Fibroblast of villous mesenchyme (primary cell): Measurements from ENCODE around the gene HACD3. TPM values are rescaled to one million over a fixed set of nuclear protein-coding genes. Genes with fewer than 3 reads are reported as not detected.

Experiments
- DNase-seq: peaks from one replicate; pipeline ENCODE4 v3.0.0-alpha.2; 2010; ENCODE audit warnings: low read depth
- H3K4me3 ChIP-seq: 2 replicates; pipeline ENCODE4 v1.5.1; 2011; ENCODE audit warnings: low read depth, mild to moderate bottlenecking, low read length
- total RNA-seq: library from RNA; depleted of rRNA; stranded (reverse); fragments of >200 nt; gene quantifications from 2 replicates; pipeline ENCODE4 v1.2.3, GENCODE V29; 2012
- TF ChIP-seq, protein P1 (sequence below): IDR thresholded peaks from 2 replicates; pipeline ENCODE4 v1.5.1; 2012; ENCODE audit warnings: low read depth, mild to moderate bottlenecking, low read length; ENCODE audit not compliant: insufficient read depth

HACD3 gene
- total RNA-seq, 1 donor = 92.0 TPM

DNA sequence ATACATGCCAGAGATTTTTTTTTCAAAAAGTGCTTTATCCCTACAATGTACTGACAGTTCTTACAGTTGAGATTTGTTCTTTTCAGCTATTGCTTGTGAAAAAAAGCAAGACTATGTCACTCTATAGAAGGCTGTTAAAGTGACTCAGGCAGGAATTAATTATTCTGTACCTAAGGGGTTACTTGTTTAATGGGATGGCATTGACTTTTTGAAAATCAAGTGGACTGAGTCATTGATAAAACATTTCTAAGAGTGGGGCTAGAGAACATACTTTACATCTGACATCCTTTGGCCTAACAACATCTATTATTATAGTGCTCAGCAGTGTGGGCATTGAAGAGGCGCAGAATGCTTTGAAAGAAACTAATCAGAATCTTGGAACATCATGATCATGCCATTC is 46.4 kb downstream of the HACD3 start:
- H3K4me3 ChIP-seq = no peak overlapping the region
- TF ChIP-seq, protein P1, sequence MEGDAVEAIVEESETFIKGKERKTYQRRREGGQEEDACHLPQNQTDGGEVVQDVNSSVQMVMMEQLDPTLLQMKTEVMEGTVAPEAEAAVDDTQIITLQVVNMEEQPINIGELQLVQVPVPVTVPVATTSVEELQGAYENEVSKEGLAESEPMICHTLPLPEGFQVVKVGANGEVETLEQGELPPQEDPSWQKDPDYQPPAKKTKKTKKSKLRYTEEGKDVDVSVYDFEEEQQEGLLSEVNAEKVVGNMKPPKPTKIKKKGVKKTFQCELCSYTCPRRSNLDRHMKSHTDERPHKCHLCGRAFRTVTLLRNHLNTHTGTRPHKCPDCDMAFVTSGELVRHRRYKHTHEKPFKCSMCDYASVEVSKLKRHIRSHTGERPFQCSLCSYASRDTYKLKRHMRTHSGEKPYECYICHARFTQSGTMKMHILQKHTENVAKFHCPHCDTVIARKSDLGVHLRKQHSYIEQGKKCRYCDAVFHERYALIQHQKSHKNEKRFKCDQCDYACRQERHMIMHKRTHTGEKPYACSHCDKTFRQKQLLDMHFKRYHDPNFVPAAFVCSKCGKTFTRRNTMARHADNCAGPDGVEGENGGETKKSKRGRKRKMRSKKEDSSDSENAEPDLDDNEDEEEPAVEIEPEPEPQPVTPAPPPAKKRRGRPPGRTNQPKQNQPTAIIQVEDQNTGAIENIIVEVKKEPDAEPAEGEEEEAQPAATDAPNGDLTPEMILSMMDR = no peak
- peak; percentile 16 for DNase-seq

DNA sequence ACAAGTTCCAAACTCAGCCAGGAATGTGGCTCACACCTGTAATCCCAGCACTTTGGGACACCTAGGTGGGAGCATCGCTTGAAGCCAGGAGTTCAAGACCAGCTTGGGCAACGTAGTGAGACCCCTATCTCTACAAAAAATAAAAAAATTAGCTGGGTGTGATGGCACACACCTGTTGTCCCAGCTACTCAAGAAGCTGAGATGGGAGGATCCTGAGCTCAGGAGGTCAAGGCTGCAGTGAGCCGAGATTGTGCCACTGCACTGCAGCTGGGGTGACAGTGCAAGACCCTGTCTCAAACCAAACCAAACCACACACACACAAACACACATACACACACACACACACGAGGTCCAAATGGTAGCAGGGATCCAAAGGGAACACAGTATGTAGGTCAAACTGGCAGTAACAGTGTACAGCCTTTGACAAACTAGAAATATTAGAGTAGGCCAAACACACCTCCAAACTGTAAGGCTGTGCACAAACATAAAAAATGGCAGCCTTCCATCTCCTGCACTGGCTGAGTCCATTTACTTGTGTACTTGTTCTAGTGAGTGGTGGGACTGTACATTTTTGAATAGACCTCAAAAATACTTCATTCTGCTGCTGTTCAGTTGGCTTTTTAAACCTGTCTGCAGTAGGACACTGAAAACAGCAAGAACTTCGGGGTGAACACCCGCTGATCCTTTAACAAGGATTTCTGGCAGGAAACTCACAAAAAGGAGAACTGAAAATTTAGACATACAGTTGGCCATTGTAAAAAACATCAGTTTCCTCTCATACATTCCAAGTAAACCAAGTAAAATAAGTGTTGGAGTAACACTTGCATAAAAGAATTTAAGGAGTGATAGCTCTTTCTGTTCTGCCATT is 47.1 kb downstream of the HACD3 start:
- H3K4me3 ChIP-seq = no peak overlapping the region
- TF ChIP-seq, protein P1 = no peak
- DNase-seq = no peak

DNA sequence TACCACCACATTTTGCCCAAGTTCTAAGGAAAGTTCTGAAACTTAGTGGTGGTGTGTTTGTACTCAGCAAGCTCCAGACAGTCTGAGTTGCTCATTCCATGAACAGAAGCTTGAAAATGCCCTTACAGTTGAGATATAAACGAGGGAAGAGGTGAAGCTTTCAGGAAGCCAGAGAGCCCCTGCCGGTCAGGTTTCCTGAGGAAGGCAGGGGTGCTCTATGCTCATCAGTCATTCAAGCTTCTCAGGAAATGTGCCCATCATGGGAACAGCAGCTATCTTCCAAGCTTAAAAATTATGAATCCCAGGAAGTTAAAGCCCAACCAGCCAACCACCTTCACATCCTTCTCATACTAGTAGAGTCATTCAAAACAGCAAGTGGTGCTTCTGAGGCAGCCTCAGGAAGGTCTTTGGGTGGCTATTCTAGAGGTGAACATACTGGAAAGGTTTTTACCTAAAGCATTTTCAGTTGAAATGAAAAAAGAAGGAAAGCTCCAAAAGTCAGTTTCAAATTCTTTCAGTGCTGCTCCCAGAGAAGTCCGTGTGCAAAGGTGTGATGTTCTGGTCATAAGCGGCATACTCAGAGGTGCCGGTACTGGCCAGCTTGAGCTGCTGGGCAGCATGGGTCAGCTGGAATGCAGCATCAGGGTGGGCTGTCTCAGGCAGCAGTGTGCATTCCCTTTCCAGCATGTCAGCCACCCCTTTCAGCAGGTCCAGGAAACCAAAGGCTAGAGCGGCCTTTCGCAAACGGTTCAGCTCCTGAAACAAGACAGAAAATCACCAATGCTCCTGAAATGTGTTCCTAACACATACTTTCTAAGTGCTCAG is 48.9 kb downstream of the HACD3 start:
- TF ChIP-seq, protein P1 = no peak
- H3K4me3 ChIP-seq = no peak overlapping the region
- DNase-seq = no peak

DNA sequence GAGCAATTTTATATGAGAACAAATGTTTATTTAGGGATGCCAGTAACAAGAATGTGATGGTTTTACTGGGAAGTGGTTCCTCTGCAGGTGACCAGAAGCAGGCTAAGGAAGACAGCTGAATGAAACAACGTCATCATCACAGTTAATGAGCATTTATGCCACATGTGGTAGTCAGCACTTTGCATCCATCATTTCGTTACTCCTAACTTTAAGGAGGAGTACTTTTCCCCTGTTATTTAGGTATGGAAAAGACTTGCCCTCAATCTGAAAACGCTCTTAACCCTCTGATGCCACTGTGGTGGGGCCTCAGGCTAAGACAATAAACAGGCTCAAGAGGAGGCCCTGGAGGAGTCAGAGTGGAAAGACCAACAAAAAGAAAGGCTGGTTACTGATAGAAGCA is 49.5 kb downstream of the HACD3 start:
- DNase-seq = no peak
- no peak overlapping the region for H3K4me3 ChIP-seq
- TF ChIP-seq, protein P1 = no peak

DNA sequence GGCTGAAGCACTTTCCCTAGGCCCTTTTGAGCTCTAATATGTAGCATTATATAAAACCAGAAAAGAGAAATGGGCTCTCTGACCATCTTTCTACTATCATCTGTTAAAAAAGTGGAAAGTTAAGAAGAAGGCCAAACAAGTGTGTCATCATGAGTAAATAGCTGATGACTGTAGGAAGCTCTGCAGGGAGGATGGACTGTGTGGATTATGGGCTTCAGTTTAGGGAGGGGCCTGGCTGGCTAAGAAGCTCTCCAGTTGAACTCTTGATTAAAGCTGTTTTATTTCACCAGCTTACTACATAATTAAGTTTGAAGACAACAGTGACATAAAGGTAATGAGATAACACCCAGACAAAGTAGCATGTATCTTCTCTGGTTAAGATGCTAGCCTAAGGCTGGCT is 50.0 kb downstream of the HACD3 start:
- DNase-seq = peak; percentile 55
- TF ChIP-seq, protein P1 = no peak
- H3K4me3 ChIP-seq = no peak overlapping the region

DNA sequence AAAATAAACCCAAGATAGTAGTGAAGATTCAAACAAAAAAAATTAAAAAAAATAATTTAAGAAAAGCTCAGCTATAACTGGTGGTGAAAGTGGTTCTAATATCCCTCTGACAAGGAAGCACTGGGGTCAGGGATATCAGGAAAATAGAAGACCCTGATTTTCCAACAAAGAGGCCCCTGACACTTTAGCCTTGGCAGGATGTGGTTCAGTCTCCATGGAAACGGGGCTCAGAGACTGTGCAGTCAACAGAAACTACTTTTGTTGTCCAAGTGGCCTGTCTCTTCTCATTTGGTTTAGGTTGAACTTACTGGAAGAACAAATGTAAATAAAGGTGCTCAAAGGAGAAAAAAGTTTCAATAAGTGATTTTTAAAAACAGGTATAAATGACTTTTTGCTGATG is 53.4 kb downstream of the HACD3 start:
- TF ChIP-seq, protein P1 = no peak
- H3K4me3 ChIP-seq = no peak overlapping the region
- DNase-seq = peak; percentile 47
